H1 (cell line): ENCODE results near the gene IL10. TPM values are rescaled to one million over a fixed set of nuclear protein-coding genes. Genes with fewer than 3 reads are reported as not detected.

Experiments
- TAF7 ChIP-seq: optimal IDR thresholded peaks from 2 replicates; pipeline ENCODE3; 2011; ENCODE audit warnings: low read depth, mild to moderate bottlenecking, inconsistent platforms, low read length, moderate library complexity, borderline replicate concordance
- YY1 ChIP-seq: IDR thresholded peaks from 2 replicates; pipeline ENCODE4 v1.6.1; 2011; ENCODE audit warnings: low read depth, mild to moderate bottlenecking, low read length
- polyA plus RNA-seq, 7 experiments: library from polyadenylated mRNA; depleted of rRNA in 3 of 7; stranded (reverse) in 5 of 7; unstranded in 2 of 7; fragments of >200 nt in 5 of 7; fragments of 200-250 nt in 2 of 7; gene quantifications; 1 replicate in 5 of 7; 2 replicates in 1 of 7; 4 replicates in 1 of 7; pipeline versions ENCODE4 v1.2.1 to v1.2.3, GENCODE V29; 2011 to 2013; ENCODE audit warnings: missing spikeins in 2 of 7, mixed read lengths in 2 of 7
- total RNA-seq: library from RNA; stranded (reverse); fragmentation: NEBNext Ultra II Directional; extraction: Animal tissue kit (Norgen Biotek cat#: 25700); gene quantifications from 2 replicates; pipeline ENCODE4 v1.2.1, GENCODE V29; 2021
- TF ChIP-seq, protein P1 (sequence below), 3 experiments: IDR thresholded peaks; 1 replicate in 2 of 3; 2 replicates in 1 of 3; pipeline versions ENCODE4 v1.5.1 to v1.6.1; 2011; ENCODE audit warnings: low read length in 3 of 3, mild to moderate bottlenecking in 3 of 3, inconsistent platforms in 2 of 3, low read depth in 1 of 3, moderate library complexity in 1 of 3; ENCODE audit not compliant: insufficient read depth in 1 of 3; ENCODE audit errors: control extremely low read depth in 1 of 3
- TF ChIP-seq, protein P2 (sequence below): IDR thresholded peaks from 2 replicates; pipeline ENCODE4 v1.6.1; 2011; ENCODE audit warnings: low read depth, mild to moderate bottlenecking, low read length; ENCODE audit not compliant: insufficient read depth

Gene IL10
- total and polyA plus RNA-seq, 2 of the 8 experiments (the other 6 are each of a cell fraction or from before 2014, with no cell fraction given), result not detected

GRCh38 chr1:206723805-206724472, 48.4 kb downstream of the IL10 start (continued):
- TF ChIP-seq, protein P1, sequence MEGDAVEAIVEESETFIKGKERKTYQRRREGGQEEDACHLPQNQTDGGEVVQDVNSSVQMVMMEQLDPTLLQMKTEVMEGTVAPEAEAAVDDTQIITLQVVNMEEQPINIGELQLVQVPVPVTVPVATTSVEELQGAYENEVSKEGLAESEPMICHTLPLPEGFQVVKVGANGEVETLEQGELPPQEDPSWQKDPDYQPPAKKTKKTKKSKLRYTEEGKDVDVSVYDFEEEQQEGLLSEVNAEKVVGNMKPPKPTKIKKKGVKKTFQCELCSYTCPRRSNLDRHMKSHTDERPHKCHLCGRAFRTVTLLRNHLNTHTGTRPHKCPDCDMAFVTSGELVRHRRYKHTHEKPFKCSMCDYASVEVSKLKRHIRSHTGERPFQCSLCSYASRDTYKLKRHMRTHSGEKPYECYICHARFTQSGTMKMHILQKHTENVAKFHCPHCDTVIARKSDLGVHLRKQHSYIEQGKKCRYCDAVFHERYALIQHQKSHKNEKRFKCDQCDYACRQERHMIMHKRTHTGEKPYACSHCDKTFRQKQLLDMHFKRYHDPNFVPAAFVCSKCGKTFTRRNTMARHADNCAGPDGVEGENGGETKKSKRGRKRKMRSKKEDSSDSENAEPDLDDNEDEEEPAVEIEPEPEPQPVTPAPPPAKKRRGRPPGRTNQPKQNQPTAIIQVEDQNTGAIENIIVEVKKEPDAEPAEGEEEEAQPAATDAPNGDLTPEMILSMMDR (IDR thresholded peaks at IDR 0.05; ENCODE audit: control extremely low read depth in 1 of 3, insufficient read depth in 1 of 3, low read depth in 1 of 3, low read length in 3 of 3), result no peak
- TF ChIP-seq, protein P2, sequence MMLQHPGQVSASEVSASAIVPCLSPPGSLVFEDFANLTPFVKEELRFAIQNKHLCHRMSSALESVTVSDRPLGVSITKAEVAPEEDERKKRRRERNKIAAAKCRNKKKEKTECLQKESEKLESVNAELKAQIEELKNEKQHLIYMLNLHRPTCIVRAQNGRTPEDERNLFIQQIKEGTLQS, result no peak
- TF ChIP-seq YY1 (no peak), TAF7 (no peak)
